Ishikawa (cell line): ENCODE data around the gene CDRT4.

Experiments
- CEBPB ChIP-seq: IDR thresholded peaks from 2 replicates; pipeline ENCODE4 v1.6.1; 2012
- CREB1 ChIP-seq: IDR thresholded peaks from 2 replicates; pipeline ENCODE4 v1.6.1; 2012; ENCODE audit warnings: low read depth
- EGR1 ChIP-seq: IDR thresholded peaks from 2 replicates; pipeline ENCODE4 v1.6.1; 2012
- EP300 ChIP-seq: IDR thresholded peaks from 2 replicates; pipeline ENCODE4 v1.6.1; 2012; ENCODE audit warnings: borderline replicate concordance
- FOXM1 ChIP-seq: IDR thresholded peaks from 2 replicates; pipeline ENCODE4 v1.6.1; 2012; ENCODE audit warnings: low read depth, borderline replicate concordance
- RAD21 ChIP-seq: IDR thresholded peaks from 2 replicates; pipeline ENCODE4 v1.6.1; 2012; ENCODE audit warnings: low read depth
- TAF1 ChIP-seq: IDR thresholded peaks from 2 replicates; pipeline ENCODE4 v1.6.1; 2012; ENCODE audit warnings: low read depth, mild to moderate bottlenecking
- TCF12 ChIP-seq: IDR thresholded peaks from 2 replicates; pipeline ENCODE4 v1.6.1; 2012; ENCODE audit warnings: low read depth
- YY1 ChIP-seq: IDR thresholded peaks from 2 replicates; pipeline ENCODE4 v1.6.1; 2012; ENCODE audit warnings: low read depth
- ZBTB7A ChIP-seq: IDR thresholded peaks from 2 replicates; pipeline ENCODE4 v1.6.1; 2012; ENCODE audit warnings: low read depth
- TF ChIP-seq, protein P1 (sequence below): IDR thresholded peaks from 2 replicates; pipeline ENCODE4 v1.6.1; 2012; ENCODE audit warnings: low read depth, mild to moderate bottlenecking
- TF ChIP-seq, protein P2 (sequence below): IDR thresholded peaks from 2 replicates; pipeline ENCODE4 v1.6.1; 2012
- TF ChIP-seq, protein P3 (sequence below): IDR thresholded peaks from 2 replicates; pipeline ENCODE4 v1.6.1; 2012

DNA sequence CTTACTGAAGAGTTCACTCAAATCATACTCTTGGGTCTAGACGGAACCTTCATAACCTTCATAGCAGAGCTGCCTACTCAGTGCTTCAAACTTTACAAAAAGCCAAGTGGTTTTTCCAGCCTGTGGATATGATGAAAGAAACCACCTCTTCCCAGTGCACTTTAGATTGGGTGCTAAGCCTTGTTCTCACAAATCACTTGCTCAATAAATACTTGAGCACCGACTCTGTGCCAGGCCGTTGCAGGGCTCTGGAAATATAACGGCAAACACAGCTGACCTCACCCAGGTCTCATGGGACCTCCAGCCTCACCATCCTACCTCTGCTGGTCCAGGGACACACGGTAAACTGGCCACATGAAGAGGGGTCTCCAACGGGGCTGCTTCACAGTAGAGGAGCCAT lies 35.7 kb downstream of the CDRT4 start:
- TF ChIP-seq RAD21, result no peak
- TF ChIP-seq EP300, result no peak
- TF ChIP-seq EGR1, result no peak
- TF ChIP-seq CEBPB, result no peak
- no peak for TF ChIP-seq TAF1
- TF ChIP-seq, protein P1, sequence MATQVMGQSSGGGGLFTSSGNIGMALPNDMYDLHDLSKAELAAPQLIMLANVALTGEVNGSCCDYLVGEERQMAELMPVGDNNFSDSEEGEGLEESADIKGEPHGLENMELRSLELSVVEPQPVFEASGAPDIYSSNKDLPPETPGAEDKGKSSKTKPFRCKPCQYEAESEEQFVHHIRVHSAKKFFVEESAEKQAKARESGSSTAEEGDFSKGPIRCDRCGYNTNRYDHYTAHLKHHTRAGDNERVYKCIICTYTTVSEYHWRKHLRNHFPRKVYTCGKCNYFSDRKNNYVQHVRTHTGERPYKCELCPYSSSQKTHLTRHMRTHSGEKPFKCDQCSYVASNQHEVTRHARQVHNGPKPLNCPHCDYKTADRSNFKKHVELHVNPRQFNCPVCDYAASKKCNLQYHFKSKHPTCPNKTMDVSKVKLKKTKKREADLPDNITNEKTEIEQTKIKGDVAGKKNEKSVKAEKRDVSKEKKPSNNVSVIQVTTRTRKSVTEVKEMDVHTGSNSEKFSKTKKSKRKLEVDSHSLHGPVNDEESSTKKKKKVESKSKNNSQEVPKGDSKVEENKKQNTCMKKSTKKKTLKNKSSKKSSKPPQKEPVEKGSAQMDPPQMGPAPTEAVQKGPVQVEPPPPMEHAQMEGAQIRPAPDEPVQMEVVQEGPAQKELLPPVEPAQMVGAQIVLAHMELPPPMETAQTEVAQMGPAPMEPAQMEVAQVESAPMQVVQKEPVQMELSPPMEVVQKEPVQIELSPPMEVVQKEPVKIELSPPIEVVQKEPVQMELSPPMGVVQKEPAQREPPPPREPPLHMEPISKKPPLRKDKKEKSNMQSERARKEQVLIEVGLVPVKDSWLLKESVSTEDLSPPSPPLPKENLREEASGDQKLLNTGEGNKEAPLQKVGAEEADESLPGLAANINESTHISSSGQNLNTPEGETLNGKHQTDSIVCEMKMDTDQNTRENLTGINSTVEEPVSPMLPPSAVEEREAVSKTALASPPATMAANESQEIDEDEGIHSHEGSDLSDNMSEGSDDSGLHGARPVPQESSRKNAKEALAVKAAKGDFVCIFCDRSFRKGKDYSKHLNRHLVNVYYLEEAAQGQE, result no peak
- TF ChIP-seq, protein P2, sequence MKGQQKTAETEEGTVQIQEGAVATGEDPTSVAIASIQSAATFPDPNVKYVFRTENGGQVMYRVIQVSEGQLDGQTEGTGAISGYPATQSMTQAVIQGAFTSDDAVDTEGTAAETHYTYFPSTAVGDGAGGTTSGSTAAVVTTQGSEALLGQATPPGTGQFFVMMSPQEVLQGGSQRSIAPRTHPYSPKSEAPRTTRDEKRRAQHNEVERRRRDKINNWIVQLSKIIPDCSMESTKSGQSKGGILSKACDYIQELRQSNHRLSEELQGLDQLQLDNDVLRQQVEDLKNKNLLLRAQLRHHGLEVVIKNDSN, result no peak
- no peak for TF ChIP-seq YY1
- TF ChIP-seq ZBTB7A, result no peak
- TF ChIP-seq, protein P3, sequence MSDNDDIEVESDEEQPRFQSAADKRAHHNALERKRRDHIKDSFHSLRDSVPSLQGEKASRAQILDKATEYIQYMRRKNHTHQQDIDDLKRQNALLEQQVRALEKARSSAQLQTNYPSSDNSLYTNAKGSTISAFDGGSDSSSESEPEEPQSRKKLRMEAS, result no peak
- TF ChIP-seq TCF12, result no peak
- TF ChIP-seq CREB1, result no peak
- TF ChIP-seq FOXM1, result no peak
